HL-60 (cell line): ENCODE results near the gene SIGLEC6.

Source experiments
- GABPA ChIP-seq: IDR thresholded peaks from 2 replicates; pipeline ENCODE4 v1.6.1; 2012; ENCODE audit warnings: low read depth
- TF ChIP-seq, protein P1 (sequence below): IDR thresholded peaks from one replicate; pipeline ENCODE4 v1.5.1; 2011; ENCODE audit warnings: low read length, control low read depth, inconsistent platforms; ENCODE audit not compliant: insufficient read depth
- TF ChIP-seq, protein P2 (sequence below): IDR thresholded peaks from 2 replicates; pipeline ENCODE4 v1.6.1; 2012; ENCODE audit warnings: low read depth; ENCODE audit not compliant: insufficient replicate concordance

DNA sequence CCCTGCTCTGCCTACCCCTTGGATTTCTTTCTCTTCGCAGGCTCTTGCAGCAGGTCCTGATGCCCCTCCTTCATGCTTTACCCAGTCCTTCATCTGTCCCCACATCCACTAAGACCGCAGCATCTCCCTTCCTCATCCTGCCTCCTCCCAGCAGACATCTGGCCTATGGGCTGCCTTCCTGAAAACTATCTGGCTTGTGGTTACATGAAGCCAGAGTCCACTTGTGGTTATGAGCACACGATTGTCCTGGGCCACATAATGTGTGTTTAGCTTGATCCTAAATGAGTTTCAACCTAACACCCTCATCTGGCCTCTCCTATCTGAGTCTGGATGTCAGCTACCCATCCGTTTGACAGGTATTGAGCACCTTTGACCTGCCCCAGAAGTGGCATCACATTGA is 34.1 kb upstream of the SIGLEC6 start:
- TF ChIP-seq, protein P1, sequence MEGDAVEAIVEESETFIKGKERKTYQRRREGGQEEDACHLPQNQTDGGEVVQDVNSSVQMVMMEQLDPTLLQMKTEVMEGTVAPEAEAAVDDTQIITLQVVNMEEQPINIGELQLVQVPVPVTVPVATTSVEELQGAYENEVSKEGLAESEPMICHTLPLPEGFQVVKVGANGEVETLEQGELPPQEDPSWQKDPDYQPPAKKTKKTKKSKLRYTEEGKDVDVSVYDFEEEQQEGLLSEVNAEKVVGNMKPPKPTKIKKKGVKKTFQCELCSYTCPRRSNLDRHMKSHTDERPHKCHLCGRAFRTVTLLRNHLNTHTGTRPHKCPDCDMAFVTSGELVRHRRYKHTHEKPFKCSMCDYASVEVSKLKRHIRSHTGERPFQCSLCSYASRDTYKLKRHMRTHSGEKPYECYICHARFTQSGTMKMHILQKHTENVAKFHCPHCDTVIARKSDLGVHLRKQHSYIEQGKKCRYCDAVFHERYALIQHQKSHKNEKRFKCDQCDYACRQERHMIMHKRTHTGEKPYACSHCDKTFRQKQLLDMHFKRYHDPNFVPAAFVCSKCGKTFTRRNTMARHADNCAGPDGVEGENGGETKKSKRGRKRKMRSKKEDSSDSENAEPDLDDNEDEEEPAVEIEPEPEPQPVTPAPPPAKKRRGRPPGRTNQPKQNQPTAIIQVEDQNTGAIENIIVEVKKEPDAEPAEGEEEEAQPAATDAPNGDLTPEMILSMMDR, result no peak
- TF ChIP-seq, protein P2, sequence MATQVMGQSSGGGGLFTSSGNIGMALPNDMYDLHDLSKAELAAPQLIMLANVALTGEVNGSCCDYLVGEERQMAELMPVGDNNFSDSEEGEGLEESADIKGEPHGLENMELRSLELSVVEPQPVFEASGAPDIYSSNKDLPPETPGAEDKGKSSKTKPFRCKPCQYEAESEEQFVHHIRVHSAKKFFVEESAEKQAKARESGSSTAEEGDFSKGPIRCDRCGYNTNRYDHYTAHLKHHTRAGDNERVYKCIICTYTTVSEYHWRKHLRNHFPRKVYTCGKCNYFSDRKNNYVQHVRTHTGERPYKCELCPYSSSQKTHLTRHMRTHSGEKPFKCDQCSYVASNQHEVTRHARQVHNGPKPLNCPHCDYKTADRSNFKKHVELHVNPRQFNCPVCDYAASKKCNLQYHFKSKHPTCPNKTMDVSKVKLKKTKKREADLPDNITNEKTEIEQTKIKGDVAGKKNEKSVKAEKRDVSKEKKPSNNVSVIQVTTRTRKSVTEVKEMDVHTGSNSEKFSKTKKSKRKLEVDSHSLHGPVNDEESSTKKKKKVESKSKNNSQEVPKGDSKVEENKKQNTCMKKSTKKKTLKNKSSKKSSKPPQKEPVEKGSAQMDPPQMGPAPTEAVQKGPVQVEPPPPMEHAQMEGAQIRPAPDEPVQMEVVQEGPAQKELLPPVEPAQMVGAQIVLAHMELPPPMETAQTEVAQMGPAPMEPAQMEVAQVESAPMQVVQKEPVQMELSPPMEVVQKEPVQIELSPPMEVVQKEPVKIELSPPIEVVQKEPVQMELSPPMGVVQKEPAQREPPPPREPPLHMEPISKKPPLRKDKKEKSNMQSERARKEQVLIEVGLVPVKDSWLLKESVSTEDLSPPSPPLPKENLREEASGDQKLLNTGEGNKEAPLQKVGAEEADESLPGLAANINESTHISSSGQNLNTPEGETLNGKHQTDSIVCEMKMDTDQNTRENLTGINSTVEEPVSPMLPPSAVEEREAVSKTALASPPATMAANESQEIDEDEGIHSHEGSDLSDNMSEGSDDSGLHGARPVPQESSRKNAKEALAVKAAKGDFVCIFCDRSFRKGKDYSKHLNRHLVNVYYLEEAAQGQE, result no peak
- TF ChIP-seq GABPA, result no peak
